Ovary (tissue), 9 donors: ENCODE measurements around the gene ANGPTL2. TPM values are rescaled to one million over a fixed set of nuclear protein-coding genes. Genes with fewer than 3 reads are reported as not detected.

Source experiments
- DNase-seq, 5 donors: peaks; one replicate each; pipeline ENCODE4 v3.0.0-alpha.2; 2019 to 2020
- H3K27ac ChIP-seq, 2 donors: fragments of 200-600 bp; one replicate each; pipeline versions ENCODE4 v1.5.1 to v1.8.0; 2019 to 2022
- H3K27me3 ChIP-seq: fragments of 200-600 bp; one replicate; pipeline ENCODE4 v1.8.0; 2022
- H3K36me3 ChIP-seq: fragments of 200-600 bp; sonication (generic); one replicate; pipeline ENCODE4 v1.5.1; 2019
- H3K4me1 ChIP-seq: one replicate; pipeline ENCODE4 v1.8.1; 2013; ENCODE audit warnings: mild to moderate bottlenecking, moderate library complexity; ENCODE audit not compliant: insufficient read depth
- H3K4me3 ChIP-seq: fragments of 200-600 bp; sonication (generic); one replicate; pipeline ENCODE4 v1.5.1; 2017
- H3K9me3 ChIP-seq, 2 donors: fragments of 200-600 bp in 1 of 2; sonication (generic) in 1 of 2; one replicate each; pipeline versions ENCODE4 v1.5.1 to v1.8.1; 2013 to 2019; ENCODE audit warnings: mild to moderate bottlenecking in 1 of 2, moderate library complexity in 1 of 2
- CTCF ChIP-seq, 3 donors: fragments of 450-650 bp in 2 of 3; fragments of 200-600 bp in 1 of 3; IDR thresholded peaks; one replicate each; pipeline versions ENCODE4 v1.5.1 to v1.8.0; 2016 to 2022; ENCODE audit warnings: antibody characterized with exemption in 3 of 3, mild to moderate bottlenecking in 1 of 3
- EP300 ChIP-seq: sonication (generic); formaldehyde crosslinking; IDR thresholded peaks from one replicate; pipeline ENCODE4 v1.6.1; 2017; ENCODE audit warnings: antibody characterized with exemption
- POLR2A ChIP-seq: fragments of 450-650 bp; IDR thresholded peaks from one replicate; pipeline ENCODE4 v1.6.1; 2017; ENCODE audit warnings: antibody characterized with exemption, mild to moderate bottlenecking, moderate library complexity
- WGBS, 3 donors: extraction: QIAGEN DNeasy Blood & Tissue Kit in 1 of 3; methylation state at CpG; one replicate each; pipeline versions ENCODE4 v1.1.5 to v1.1.7; 2013 to 2017; 5-methylcytosine and 5-hydroxymethylcytosine counted together
- intact Hi-C, 4 donors: fragments of 100-400 bp; cut with DNase I; formaldehyde crosslinking; loops; one replicate each; pipeline versions ENCODE4 v1.11.0 to v1.15.1; 2022 to 2023
- polyA plus RNA-seq, 2 donors: library from polyadenylated mRNA; stranded (reverse); fragments of 200-250 nt in 1 of 2; fragments of 350-450 nt in 1 of 2; fragmentation: Illumina TruSeq in 1 of 2; extraction: RNeasy Lipid Tissue Mini Kit (QIAGEN cat#74804) in 1 of 2; gene quantifications; one replicate each; pipeline ENCODE4 v1.2.3, GENCODE V29; 2013 to 2014
- total RNA-seq, 7 donors: library from RNA; depleted of rRNA in 2 of 7; stranded (reverse); fragments of >200 nt in 2 of 7; fragmentation: NEBNext Ultra II Directional in 3 of 7; extraction: Animal tissue kit (Norgen Biotek cat#: 25700) in 3 of 7; gene quantifications; one replicate each; pipeline versions ENCODE4 v1.1.0 to v1.2.4, GENCODE V29; 2016 to 2023
- donor health status: DM: no; HTN: no; CAD: no; lungs with moderate emphysema.
- donor health status: DM: no; HTN: no; CAD: no.
- donor health status: Bipolar disorder and iron deficiency.
- donor health status: DM: yes; HTN: yes; CAD: no.
- donor health status: DM: no; HTN: no; CAD: no.
- donor health status: DM: yes; HTN: yes; CAD: no.

ANGPTL2 gene
- total and polyA plus RNA-seq, 9 donors: 9.8 to 114 (median 64.1) TPM

GRCh38 chr9:127047971-127048370 is 74.5 kb downstream of the ANGPTL2 start:
- intact Hi-C loops: no loop called here
- H3K36me3 ChIP-seq: no peaks in the 10 kb centered on the region
- H3K9me3 ChIP-seq: no peaks in the 10 kb centered on the region
- no peak overlapping the region for H3K4me3 ChIP-seq
- no peaks in the 10 kb centered on the region for H3K27me3 ChIP-seq
- 97 to 99% (median 99%) methylated on average over 3 of the region's 3 CpGs for WGBS, 3 donors
- TF ChIP-seq POLR2A: no peak
- TF ChIP-seq CTCF (IDR thresholded peaks at IDR 0.05): no peak
- no peak for TF ChIP-seq EP300
- peaks cover 8% of the 10 kb centered on the region for H3K4me1 ChIP-seq
- H3K27ac ChIP-seq: no peak overlapping the region
- DNase-seq: no peak

GRCh38 chr9:127045148-127045547 is 77.3 kb downstream of the ANGPTL2 start:
- TF ChIP-seq CTCF (IDR thresholded peaks at IDR 0.05) (no peak), EP300 (no peak), POLR2A (no peak)
- intact Hi-C loops: no loop called here
- no peak for DNase-seq

GRCh38 chr9:127039492-127039891 is 82.9 kb downstream of the ANGPTL2 start:
- Histone ChIP-seq H3K4me3 (no peak overlapping the region), H3K4me1 (peaks cover 16% of the 10 kb centered on the region), H3K36me3 (no peaks in the 10 kb centered on the region), H3K9me3 (no peaks in the 10 kb centered on the region), H3K27me3 (no peaks in the 10 kb centered on the region), H3K27ac (no peak overlapping the region)
- TF ChIP-seq EP300: no peak
- no peak for DNase-seq
- WGBS, 3 donors: 95 to 100% (median 99%) methylated on average over 2 of the region's 2 CpGs
- intact Hi-C loops: no loop called here

More at GRCh38 chr9:127045148-127045547, 77.3 kb downstream of the ANGPTL2 start:
- H3K27ac ChIP-seq: no peak overlapping the region
- WGBS, 3 donors: 96 to 98% (median 97%) methylated on average over 1 of the region's 1 CpG
- H3K4me3 ChIP-seq: no peak overlapping the region
- H3K36me3 ChIP-seq: no peaks in the 10 kb centered on the region
- H3K9me3 ChIP-seq: no peaks in the 10 kb centered on the region
- peaks cover 3% of the 10 kb centered on the region for H3K4me1 ChIP-seq
- H3K27me3 ChIP-seq: no peaks in the 10 kb centered on the region

- no peak overlapping the region for H3K27ac ChIP-seq
- H3K9me3 ChIP-seq: no peaks in the 10 kb centered on the region
- H3K36me3 ChIP-seq: no peaks in the 10 kb centered on the region
- DNase-seq: no peak
- WGBS, 3 donors: 89 to 94% (median 91%) methylated on average over 5 of the region's 5 CpGs
- no peaks in the 10 kb centered on the region for H3K27me3 ChIP-seq
- TF ChIP-seq POLR2A (no peak), CTCF (IDR thresholded peaks at IDR 0.05) (no peak), EP300 (no peak)
- H3K4me3 ChIP-seq: no peak overlapping the region
- peaks cover 16% of the 10 kb centered on the region for H3K4me1 ChIP-seq
- intact Hi-C loops: no loop called here
Observed at GRCh38 chr9:127038531-127038930, 83.9 kb downstream of the ANGPTL2 start.

Other genes with a start within 250 kb of the ANGPTL2 start
- gene RALGPS1, start 207.9 kb downstream of the ANGPTL2 start, total RNA-seq: 10 to 100 TPM in 1 of 7 donors, 1 to 10 TPM in 6; 3.2 to 13.1 (median 7.1) TPM
- gene RALGPS1, start 207.9 kb downstream of the ANGPTL2 start, polyA plus RNA-seq: 1 to 10 TPM; 2.3 to 6.6 TPM
- 10 to 100 TPM; 15.0 to 30.7 (median 22.9) TPM for gene GARNL3, start 142.1 kb upstream of the ANGPTL2 start, total RNA-seq
- gene GARNL3, start 142.1 kb upstream of the ANGPTL2 start, polyA plus RNA-seq: 10 to 100 TPM in 1 of 2 donors, 1 to 10 TPM in 1; 8.9 to 26.6 TPM